Inflammatory macrophage treated with lipopolysaccharide for 4 hours (primary cell): ENCODE data around the gene SCIN.

Experiments used
- DNase-seq: peaks from one replicate; pipeline ENCODE4 v3.0.0-alpha.2; 2020

SCIN gene

GRCh38 chr7:12570168-12570533 lies 369 bp upstream of the SCIN start:
- peak; percentile 32 for DNase-seq

GRCh38 chr7:12571691-12572090 lies 1.2 kb downstream of the SCIN start:
- DNase-seq, result no peak

GRCh38 chr7:12572941-12573575 lies 2.5 kb downstream of the SCIN start:
- peak; percentile 46 for DNase-seq

- no peak for DNase-seq
Observed at GRCh38 chr7:12573885-12574284, 3.4 kb downstream of the SCIN start.

- DNase-seq, result no peak
Observed at GRCh38 chr7:12578930-12579640, 8.6 kb downstream of the SCIN start.

GRCh38 chr7:12581897-12582296 lies 11.4 kb downstream of the SCIN start:
- DNase-seq, result no peak

- DNase-seq, result no peak
Observed at GRCh38 chr7:12582362-12582761, 11.8 kb downstream of the SCIN start.

GRCh38 chr7:12583176-12583575 lies 12.7 kb downstream of the SCIN start:
- DNase-seq, result peak; percentile 97

- no peak for DNase-seq
Observed at GRCh38 chr7:12583922-12584321, 13.4 kb downstream of the SCIN start.

GRCh38 chr7:12584930-12585329 lies 14.4 kb downstream of the SCIN start:
- DNase-seq, result peak; percentile 97

- peak; percentile 80 for DNase-seq
Observed at GRCh38 chr7:12586271-12586670, 15.8 kb downstream of the SCIN start.

GRCh38 chr7:12588259-12588904 lies 17.9 kb downstream of the SCIN start:
- DNase-seq, result no peak

- DNase-seq, result no peak
Observed at GRCh38 chr7:12590559-12590958, 20.0 kb downstream of the SCIN start.

- peak; percentile 70 for DNase-seq
Observed at GRCh38 chr7:12594122-12594897, 23.8 kb downstream of the SCIN start.

- DNase-seq, result no peak
Observed at GRCh38 chr7:12595148-12595547, 24.6 kb downstream of the SCIN start.

GRCh38 chr7:12596225-12596790 lies 25.8 kb downstream of the SCIN start:
- no peak for DNase-seq

- DNase-seq, result peak; percentile 36
Observed at GRCh38 chr7:12601302-12601869, 30.9 kb downstream of the SCIN start.

- no peak for DNase-seq
Observed at GRCh38 chr7:12607134-12607533, 36.6 kb downstream of the SCIN start.

GRCh38 chr7:12609561-12609960 lies 39.0 kb downstream of the SCIN start:
- DNase-seq, result no peak

- no peak for DNase-seq
Observed at GRCh38 chr7:12610899-12611298, 40.4 kb downstream of the SCIN start.

- no peak for DNase-seq
Observed at GRCh38 chr7:12612622-12613021, 42.1 kb downstream of the SCIN start.

- no peak for DNase-seq
Observed at GRCh38 chr7:12619461-12620069, 49.0 kb downstream of the SCIN start.
